H1 (cell line): ENCODE data around the gene TUBGCP3. TPM values are rescaled to one million over a fixed set of nuclear protein-coding genes. Genes with fewer than 3 reads are reported as not detected.
"Not testable (repeated sequence)": the region's sequence is repeated elsewhere in the genome, so short reads cannot be mapped to it uniquely, and the experiment has no call there.

Source experiments
- CTCF ChIA-PET: fragments of 300-600 bp; sonication (Branson Sonifier 250); formaldehyde crosslinking; loops from one replicate; lab custom pipeline; 2021; ENCODE audit not compliant: partially characterized antibody; lab: Charles Lee
- POLR2A ChIA-PET: fragments of 300-600 bp; sonication (Branson Sonifier 250); formaldehyde crosslinking; loops from one replicate; lab custom pipeline; 2021; ENCODE audit warnings: inconsistent platforms; ENCODE audit not compliant: partially characterized antibody; lab: Charles Lee
- DNase-seq, 2 experiments: peaks; one replicate each; pipeline versions ENCODE4 v3.0.0 to v3.0.0-alpha.2; 2010 to 2022; ENCODE audit warnings: low spot score in 2 of 2, low read depth in 1 of 2, mixed read lengths in 1 of 2
- FAIRE-seq: peaks from 2 replicates; lab custom pipeline; 2011; peaks lifted over from hg19 to GRCh38; lab: Jason Lieb, UNC
- H2AFZ ChIP-seq: 2 replicates; pipeline ENCODE4 v1.8.1; 2012; ENCODE audit warnings: low read length, inconsistent platforms
- H2AK5ac ChIP-seq: 2 replicates; pipeline ENCODE4 v1.6.1; 2013; ENCODE audit warnings: low read depth, low read length
- H2BK120ac ChIP-seq: replicated peaks from 2 replicates; pipeline ENCODE3; 2013; ENCODE audit warnings: low read depth, low read length, inconsistent platforms
- H2BK12ac ChIP-seq: 2 replicates; pipeline ENCODE4 v1.6.1; 2013; ENCODE audit warnings: low read depth, low read length
- H2BK15ac ChIP-seq: 2 replicates; pipeline ENCODE4 v1.6.1; 2013; ENCODE audit warnings: low read length
- H2BK20ac ChIP-seq: 2 replicates; pipeline ENCODE4 v1.6.1; 2013; ENCODE audit warnings: low read length
- H2BK5ac ChIP-seq: 2 replicates; pipeline ENCODE4 v1.6.1; 2013; ENCODE audit warnings: low read depth, low read length
- H3K14ac ChIP-seq: 2 replicates; pipeline ENCODE4 v1.6.1; 2013; ENCODE audit warnings: inconsistent platforms; ENCODE audit not compliant: insufficient read length
- H3K18ac ChIP-seq: 2 replicates; pipeline ENCODE4 v1.6.1; 2013; ENCODE audit warnings: low read length; ENCODE audit errors: extremely low read depth
- H3K23ac ChIP-seq: 2 replicates; pipeline ENCODE4 v1.6.1; 2013; ENCODE audit warnings: inconsistent platforms; ENCODE audit not compliant: insufficient read length
- H3K23me2 ChIP-seq: 2 replicates; pipeline ENCODE4 v1.6.1; 2013; ENCODE audit warnings: low read depth, low read length
- H3K27ac ChIP-seq: 2 replicates; pipeline ENCODE4 v1.6.1; 2011; ENCODE audit warnings: low read depth, low read length, inconsistent platforms
- H3K27me3 ChIP-seq, 4 experiments: replicated peaks in 1 of 4; 1 replicate in 1 of 4; 2 replicates in 3 of 4; pipeline versions ENCODE4 v1.6.1 to v1.8.1; 2011 to 2013; ENCODE audit warnings: low read length in 3 of 4, mild to moderate bottlenecking in 3 of 4, inconsistent platforms in 2 of 4, mixed read lengths in 2 of 4, moderate library complexity in 1 of 4; ENCODE audit not compliant: control insufficient read depth in 3 of 4, insufficient read depth in 3 of 4; ENCODE audit errors: extremely low read depth in 1 of 4
- H3K36me3 ChIP-seq, 4 experiments: 2 replicates each; pipeline versions ENCODE4 v1.6.1 to v1.8.1; 2011 to 2013; ENCODE audit warnings: mild to moderate bottlenecking in 4 of 4, low read length in 3 of 4, moderate library complexity in 2 of 4, control low read depth in 1 of 4, inconsistent platforms in 1 of 4; ENCODE audit not compliant: insufficient read depth in 4 of 4, control insufficient read depth in 2 of 4
- H3K4ac ChIP-seq: replicated peaks from 2 replicates; pipeline ENCODE3; 2013; ENCODE audit warnings: low read length, low read depth, mixed read lengths, inconsistent platforms; ENCODE audit not compliant: insufficient read length
- H3K4me1 ChIP-seq, 4 experiments: replicated peaks in 1 of 4; 1 replicate in 1 of 4; 2 replicates in 3 of 4; pipeline versions ENCODE4 v1.6.1 to v1.8.1; 2011 to 2013; ENCODE audit warnings: low read length in 3 of 4, inconsistent platforms in 2 of 4, mixed read lengths in 1 of 4; ENCODE audit not compliant: insufficient read depth in 4 of 4, control insufficient read depth in 3 of 4
- H3K4me2 ChIP-seq, 2 experiments: 2 replicates each; pipeline versions ENCODE4 v1.6.1 to v1.8.1; 2011 to 2013; ENCODE audit warnings: low read depth in 2 of 2, low read length in 2 of 2, control low read depth in 1 of 2, inconsistent platforms in 1 of 2, mild to moderate bottlenecking in 1 of 2; ENCODE audit not compliant: insufficient read depth in 1 of 2
- H3K4me3 ChIP-seq, 4 experiments: fragments of 200-600, 300-600 bp in 1 of 4; sonication (generic), shearing (Covaris generic), sonication (Bioruptor Twin) in 1 of 4; 2 replicates each; pipeline versions ENCODE4 v1.5.1 to v1.8.1; 2011 to 2016; ENCODE audit warnings: low read length in 4 of 4, low read depth in 3 of 4, control low read depth in 2 of 4, inconsistent platforms in 2 of 4, mild to moderate bottlenecking in 2 of 4, mixed read lengths in 1 of 4, moderate library complexity in 1 of 4; ENCODE audit not compliant: insufficient read depth in 2 of 4; ENCODE audit errors: extremely low read depth in 1 of 4
- H3K56ac ChIP-seq: replicated peaks from 2 replicates; pipeline ENCODE3; 2013; ENCODE audit warnings: low read depth, mild to moderate bottlenecking, mixed read lengths, low read length, inconsistent platforms; ENCODE audit not compliant: insufficient read length
- H3K79me1 ChIP-seq: 2 replicates; pipeline ENCODE4 v1.6.1; 2013; ENCODE audit warnings: low read depth, low read length, control low read depth
- H3K79me2 ChIP-seq, 2 experiments: 2 replicates each; pipeline versions ENCODE4 v1.6.1 to v1.8.1; 2012 to 2013; ENCODE audit warnings: low read length in 2 of 2, mild to moderate bottlenecking in 2 of 2, inconsistent platforms in 1 of 2; ENCODE audit not compliant: insufficient read depth in 2 of 2, control insufficient read depth in 1 of 2
- H3K9ac ChIP-seq, 4 experiments: replicated peaks in 1 of 4; 1 replicate in 1 of 4; 2 replicates in 3 of 4; pipeline versions ENCODE4 v1.6.1 to v1.8.1; 2011 to 2013; ENCODE audit warnings: low read depth in 3 of 4, low read length in 3 of 4, control low read depth in 2 of 4, mild to moderate bottlenecking in 2 of 4, moderate library complexity in 2 of 4, inconsistent platforms in 1 of 4; ENCODE audit errors: extremely low read depth in 1 of 4
- H3K9me3 ChIP-seq, 2 experiments: 2 replicates each; pipeline versions ENCODE4 v1.6.1 to v1.8.1; 2012 to 2013; ENCODE audit warnings: mild to moderate bottlenecking in 2 of 2, moderate library complexity in 2 of 2, control low read depth in 1 of 2, inconsistent platforms in 1 of 2, low read depth in 1 of 2, low read length in 1 of 2, mixed read lengths in 1 of 2; ENCODE audit not compliant: insufficient read depth in 2 of 2
- H4K20me1 ChIP-seq, 2 experiments: replicated peaks in 1 of 2; 2 replicates each; pipeline versions ENCODE3 to v1.8.1; 2011 to 2013; ENCODE audit warnings: inconsistent platforms in 2 of 2, low read length in 2 of 2, mild to moderate bottlenecking in 1 of 2; ENCODE audit not compliant: insufficient read depth in 2 of 2, control insufficient read depth in 1 of 2
- H4K5ac ChIP-seq: 2 replicates; pipeline ENCODE4 v1.6.1; 2013; ENCODE audit warnings: low read length, low read depth, mixed read lengths, inconsistent platforms; ENCODE audit not compliant: insufficient read length
- H4K8ac ChIP-seq: 2 replicates; pipeline ENCODE4 v1.8.0; 2013; ENCODE audit warnings: mild to moderate bottlenecking, moderate library complexity, low read length, inconsistent platforms; ENCODE audit not compliant: insufficient read depth; ENCODE audit errors: extremely low read depth
- H4K91ac ChIP-seq: replicated peaks from 2 replicates; pipeline ENCODE3; 2013; ENCODE audit warnings: low read length, mixed read lengths, inconsistent platforms; ENCODE audit not compliant: insufficient read length
- FOSL1 ChIP-seq: IDR thresholded peaks from 2 replicates; pipeline ENCODE4 v1.6.1; 2011; ENCODE audit warnings: mild to moderate bottlenecking, low read depth, low read length, moderate library complexity; ENCODE audit not compliant: insufficient read depth
- TCF12 ChIP-seq: IDR thresholded peaks from 2 replicates; pipeline ENCODE4 v1.6.1; 2011; ENCODE audit warnings: low read depth, mild to moderate bottlenecking, low read length
- WGBS, 2 experiments: shearing (Covaris generic) in 1 of 2; methylation state at CpG; one replicate each; pipeline versions ENCODE4 v1.1.6 to v1.1.7; 2013 to 2015; ENCODE audit warnings: low lambda C conversion rate in 2 of 2, mixed read lengths in 2 of 2, inconsistent platforms in 1 of 2, low coverage in 1 of 2, missing lambda C conversion rate in 1 of 2; ENCODE audit not compliant: insufficient replicate concordance in 2 of 2, insufficient coverage in 1 of 2, insufficient read length in 1 of 2; ENCODE audit errors: extremely low coverage in 1 of 2, missing lambda C conversion rate in 1 of 2; 5-methylcytosine and 5-hydroxymethylcytosine counted together
- polyA plus RNA-seq, 7 experiments: library from polyadenylated mRNA; depleted of rRNA in 3 of 7; stranded (reverse) in 5 of 7; unstranded in 2 of 7; fragments of >200 nt in 5 of 7; fragments of 200-250 nt in 2 of 7; gene quantifications; 1 replicate in 5 of 7; 2 replicates in 1 of 7; 4 replicates in 1 of 7; pipeline versions ENCODE4 v1.2.1 to v1.2.3, GENCODE V29; 2011 to 2013; ENCODE audit warnings: missing spikeins in 2 of 7, mixed read lengths in 2 of 7
- total RNA-seq: library from RNA; stranded (reverse); fragmentation: NEBNext Ultra II Directional; extraction: Animal tissue kit (Norgen Biotek cat#: 25700); gene quantifications from 2 replicates; pipeline ENCODE4 v1.2.1, GENCODE V29; 2021

The TUBGCP3 gene
- total and polyA plus RNA-seq, 2 of the 8 experiments (the other 6 are each of a cell fraction or from before 2014, with no cell fraction given), result 27.0 to 31.7 TPM

DNA sequence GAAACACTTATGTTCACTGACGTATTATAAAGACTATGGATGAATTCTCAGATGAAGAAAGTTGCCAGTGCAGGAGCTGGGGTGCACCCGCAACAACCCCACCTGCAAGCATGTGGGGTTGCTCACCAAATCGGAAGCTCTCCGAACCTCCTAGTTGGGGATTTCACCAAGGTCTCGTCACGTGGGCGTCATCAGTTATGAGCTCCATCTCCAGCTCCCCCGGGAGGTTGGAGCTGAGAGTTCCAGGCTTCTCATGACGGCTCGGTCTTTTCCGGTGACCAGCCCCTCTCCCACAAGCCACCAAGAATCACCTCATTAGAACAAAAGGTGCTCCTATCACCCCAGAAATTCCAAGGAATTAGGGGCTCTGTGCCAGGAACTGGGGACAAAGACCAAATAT lies 46.1 kb upstream of the TUBGCP3 start (continued):
- TF ChIP-seq FOSL1 (no peak), TCF12 (no peak)

DNA sequence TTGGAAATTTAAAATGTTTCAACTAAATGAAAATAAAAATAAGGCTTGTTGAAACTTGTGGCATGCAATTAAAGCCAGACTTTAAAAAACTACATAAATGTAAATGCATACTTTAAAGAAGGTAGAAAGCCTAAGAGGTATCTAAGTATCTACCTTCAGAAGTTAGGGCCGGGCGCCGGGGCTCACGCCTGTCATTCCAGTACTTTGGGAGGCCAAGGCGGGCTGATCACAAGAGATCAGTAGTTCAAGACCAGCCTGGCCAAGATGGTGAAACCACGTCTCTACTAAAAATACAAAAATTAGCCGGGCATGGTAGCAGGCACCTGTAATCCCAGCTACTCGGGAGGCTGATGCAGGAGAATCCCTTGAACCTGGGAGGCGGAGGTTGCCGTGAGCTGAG lies 42.3 kb upstream of the TUBGCP3 start:
- H3K4me3 ChIP-seq, H2AFZ ChIP-seq, FAIRE-seq, H4K5ac ChIP-seq, H3K18ac ChIP-seq, H2BK120ac ChIP-seq, H3K27me3 ChIP-seq, H3K36me3 ChIP-seq, H3K4me2 ChIP-seq, H2BK12ac ChIP-seq, H4K91ac ChIP-seq, H3K4me1 ChIP-seq, H3K23ac ChIP-seq, H3K79me1 ChIP-seq, H3K14ac ChIP-seq, H4K20me1 ChIP-seq, H2AK5ac ChIP-seq, H3K9me3 ChIP-seq, H4K8ac ChIP-seq, H2BK20ac ChIP-seq, H3K23me2 ChIP-seq, H3K9ac ChIP-seq, CTCF ChIA-PET, H3K4ac ChIP-seq, H3K56ac ChIP-seq, H2BK5ac ChIP-seq, H2BK15ac ChIP-seq, H3K27ac ChIP-seq, DNase-seq, H3K79me2 ChIP-seq, POLR2A ChIA-PET: not testable (repeated sequence)
- WGBS, 2 experiments, result 89% methylated on average over 10 of the region's 10 CpGs; no CpG with 5 or more reads in 1 of the 2 experiments
